GM12875 (cell line): Measurements from ENCODE around the gene ARL15.
A peak's percentile ranks its signal among the peaks of the same experiment; 100 is the strongest.

ENCODE experiments used
- H3K4me3 ChIP-seq: one replicate; pipeline ENCODE4 v1.5.1; 2011; ENCODE audit warnings: low read depth, low read length, control low read depth
- TF ChIP-seq, protein P1 (sequence below): IDR thresholded peaks from 2 replicates; pipeline ENCODE4 v1.5.1; 2011; ENCODE audit warnings: low read depth, mild to moderate bottlenecking, control low read depth, inconsistent platforms, low read length, moderate library complexity, borderline replicate concordance; ENCODE audit not compliant: insufficient read depth

Gene ARL15

GRCh38 chr5:54312499-54312898 lies 2.1 kb upstream of the ARL15 start:
- H3K4me3 ChIP-seq = no peak overlapping the region
- TF ChIP-seq, protein P1, sequence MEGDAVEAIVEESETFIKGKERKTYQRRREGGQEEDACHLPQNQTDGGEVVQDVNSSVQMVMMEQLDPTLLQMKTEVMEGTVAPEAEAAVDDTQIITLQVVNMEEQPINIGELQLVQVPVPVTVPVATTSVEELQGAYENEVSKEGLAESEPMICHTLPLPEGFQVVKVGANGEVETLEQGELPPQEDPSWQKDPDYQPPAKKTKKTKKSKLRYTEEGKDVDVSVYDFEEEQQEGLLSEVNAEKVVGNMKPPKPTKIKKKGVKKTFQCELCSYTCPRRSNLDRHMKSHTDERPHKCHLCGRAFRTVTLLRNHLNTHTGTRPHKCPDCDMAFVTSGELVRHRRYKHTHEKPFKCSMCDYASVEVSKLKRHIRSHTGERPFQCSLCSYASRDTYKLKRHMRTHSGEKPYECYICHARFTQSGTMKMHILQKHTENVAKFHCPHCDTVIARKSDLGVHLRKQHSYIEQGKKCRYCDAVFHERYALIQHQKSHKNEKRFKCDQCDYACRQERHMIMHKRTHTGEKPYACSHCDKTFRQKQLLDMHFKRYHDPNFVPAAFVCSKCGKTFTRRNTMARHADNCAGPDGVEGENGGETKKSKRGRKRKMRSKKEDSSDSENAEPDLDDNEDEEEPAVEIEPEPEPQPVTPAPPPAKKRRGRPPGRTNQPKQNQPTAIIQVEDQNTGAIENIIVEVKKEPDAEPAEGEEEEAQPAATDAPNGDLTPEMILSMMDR = no peak

- peak overlapping the region; percentile 86 for H3K4me3 ChIP-seq
- TF ChIP-seq, protein P1 = no peak
These were observed 854 bp upstream of the ARL15 start for GRCh38 chr5:54311176-54311677.

GRCh38 chr5:54309691-54310432 lies 511 bp downstream of the ARL15 start:
- TF ChIP-seq, protein P1 = no peak
- peak overlapping the region; percentile 92 for H3K4me3 ChIP-seq

DNA sequence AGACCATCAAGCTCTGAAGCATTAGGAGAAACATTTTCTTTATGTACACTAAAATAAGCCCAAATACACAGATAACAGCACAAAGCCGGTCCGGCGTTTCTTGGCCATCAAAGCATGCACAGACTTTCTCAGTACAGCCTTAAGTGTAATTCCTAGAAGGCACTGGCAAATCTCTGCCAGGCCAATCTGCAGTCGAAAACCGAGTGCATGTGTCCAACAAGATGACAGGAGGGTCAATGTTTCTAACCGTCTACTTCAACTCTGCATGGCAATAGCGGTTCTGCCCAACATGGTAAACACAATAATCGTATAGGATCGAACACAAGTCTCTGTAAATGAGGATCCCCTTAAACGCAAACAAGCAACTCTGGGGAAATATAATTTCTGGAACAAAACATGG lies 1.1 kb downstream of the ARL15 start:
- H3K4me3 ChIP-seq = peak overlapping the region; percentile 92
- TF ChIP-seq, protein P1 = no peak

GRCh38 chr5:54307583-54307982 lies 2.8 kb downstream of the ARL15 start:
- H3K4me3 ChIP-seq = no peak overlapping the region
- TF ChIP-seq, protein P1 = no peak

GRCh38 chr5:54306893-54307292 lies 3.5 kb downstream of the ARL15 start:
- no peak overlapping the region for H3K4me3 ChIP-seq
- TF ChIP-seq, protein P1 = no peak

DNA sequence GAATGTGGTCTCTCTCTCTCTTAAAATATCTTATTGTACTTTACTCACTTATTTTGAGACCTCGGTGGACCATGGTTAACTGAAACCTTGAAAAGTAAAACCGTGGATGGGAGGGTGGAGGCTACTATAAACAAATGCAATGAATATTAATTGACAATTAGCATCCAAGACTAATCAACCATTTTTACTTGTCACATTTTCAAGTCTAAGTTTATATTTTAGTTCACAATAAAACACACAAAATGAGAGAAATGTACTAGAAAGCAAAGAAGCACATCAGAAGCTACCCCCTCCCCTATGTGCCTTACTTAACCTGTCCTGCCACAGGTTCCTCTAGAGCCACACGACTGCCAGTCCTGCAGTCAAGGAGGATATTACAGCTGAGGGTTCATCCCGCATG lies 4.6 kb downstream of the ARL15 start:
- H3K4me3 ChIP-seq = no peak overlapping the region
- TF ChIP-seq, protein P1 = no peak
